K562 (cell line): ENCODE data around the gene WDR18. TPM values are rescaled to one million over a fixed set of nuclear protein-coding genes. Genes with fewer than 3 reads are reported as not detected.

Experiments
- ARHGAP35 ChIP-seq: fragments of 450-650 bp; IDR thresholded peaks from 2 replicates; pipeline ENCODE4 v1.6.1; 2018; ENCODE audit not compliant: partially characterized antibody
- CBX8 ChIP-seq: fragments of 200-600 bp; sonication (generic); IDR thresholded peaks from 2 replicates; pipeline ENCODE4 v1.6.1; 2012; ENCODE audit warnings: borderline replicate concordance, mixed run types, low read depth, mild to moderate bottlenecking, moderate library complexity, mixed read lengths, low read length, control low read depth, inconsistent platforms; ENCODE audit not compliant: poor library complexity, severe bottlenecking; ENCODE audit errors: extremely low read depth
- CEBPG ChIP-seq, 3 experiments: fragments of 200-800 bp in 1 of 3; sonication (Bioruptor generic) in 1 of 3; sonication (generic) in 1 of 3; formaldehyde crosslinking in 1 of 3; IDR thresholded peaks in 2 of 3; conservative IDR thresholded peaks in 1 of 3; 2 replicates each; pipeline versions ENCODE4 v1.6.1 to v1.8.0; 2016 to 2022; ENCODE audit warnings: missing compliant biosample characterization in 2 of 3, missing genetic modification characterization in 2 of 3, mild to moderate bottlenecking in 1 of 3, missing genetic modification reagents in 1 of 3
- KLF6 ChIP-seq: fragments of 250-450 bp; sonication (Bioruptor Pico); IDR thresholded peaks from 2 replicates; pipeline ENCODE4 v1.4.0; 2020; ENCODE audit warnings: mild to moderate bottlenecking, moderate library complexity, borderline replicate concordance
- MCM3 ChIP-seq: fragments of 450-650 bp; IDR thresholded peaks from 2 replicates; pipeline ENCODE4 v1.6.1; 2016
- RBBP5 ChIP-seq: fragments of 200-600 bp; sonication (generic); IDR thresholded peaks from 2 replicates; pipeline ENCODE4 v1.6.1; 2012; ENCODE audit warnings: borderline replicate concordance, mild to moderate bottlenecking, low read length, control low read depth, inconsistent platforms; ENCODE audit not compliant: insufficient read depth, poor library complexity, severe bottlenecking
- RHOXF2B ChIP-seq: fragments of 250-450 bp; sonication (Bioruptor Pico); conservative IDR thresholded peaks from 2 replicates; pipeline ENCODE4 v1.5.1; 2021
- STAT5B ChIP-seq: fragments of 250-450 bp; sonication (Bioruptor Pico); IDR thresholded peaks from 2 replicates; pipeline ENCODE4 v1.8.0; 2021; ENCODE audit warnings: mild to moderate bottlenecking, inconsistent platforms
- TEAD1 ChIP-seq, 2 experiments: fragments of 450-650 bp in 1 of 2; sonication (generic) in 1 of 2; formaldehyde crosslinking; IDR thresholded peaks; 2 replicates each; pipeline versions ENCODE4 v1.4.0 to v1.8.0; 2020 to 2022; ENCODE audit warnings: mild to moderate bottlenecking in 2 of 2, missing genetic modification reagents in 1 of 2
- ZNF561 ChIP-seq: fragments of 450-650 bp; formaldehyde crosslinking; conservative IDR thresholded peaks from 2 replicates; pipeline ENCODE4 v1.4.0; 2020; ENCODE audit warnings: mild to moderate bottlenecking, moderate library complexity
- polyA plus RNA-seq, 8 experiments: library from polyadenylated mRNA; depleted of rRNA in 4 of 8; stranded (reverse) in 5 of 8; unstranded in 3 of 8; fragments of >200 nt; fragmentation: Nextera tagmentation in 2 of 8; fragmentation: Illumina TruSeq in 1 of 8; extraction: Ambion mirVana in 2 of 8; extraction: Trizol in 1 of 8; gene quantifications; 2 replicates each; pipeline versions ENCODE4 v1.2.1 to v1.2.3, GENCODE V29; 2011 to 2014; ENCODE audit warnings: inconsistent platforms in 1 of 8, missing spikeins in 1 of 8
- total RNA-seq, 7 experiments: library from RNA; depleted of rRNA in 6 of 7; stranded (reverse); fragments of >200 nt in 6 of 7; fragmentation: Illumina TruSeq in 2 of 7; extraction: Trizol in 2 of 7; gene quantifications; 2 replicates each; pipeline versions ENCODE4 v1.2.1 to v1.2.3, GENCODE V29; 2011 to 2021; ENCODE audit warnings: low replicate concordance in 1 of 7
- TF ChIP-seq, protein P1 (sequence below), 3 experiments: fragments of 200-800 bp in 1 of 3; sonication (Bioruptor generic) in 1 of 3; sonication (generic) in 1 of 3; formaldehyde crosslinking in 1 of 3; IDR thresholded peaks; 2 replicates each; pipeline versions ENCODE4 v1.6.1 to v1.8.0; 2016 to 2022; ENCODE audit warnings: mild to moderate bottlenecking in 2 of 3, missing compliant biosample characterization in 2 of 3, missing genetic modification characterization in 2 of 3, missing genetic modification reagents in 1 of 3
- TF ChIP-seq, protein P2 (sequence below), 2 experiments: IDR thresholded peaks in 1 of 2; conservative IDR thresholded peaks in 1 of 2; 2 replicates each; pipeline ENCODE4 v1.6.1; 2016; ENCODE audit warnings: low read depth in 2 of 2, mild to moderate bottlenecking in 1 of 2, missing compliant biosample characterization in 1 of 2, missing genetic modification characterization in 1 of 2, moderate library complexity in 1 of 2
- TF ChIP-seq, protein P3 (sequence below): fragments of 250-450 bp; sonication (Bioruptor Pico); IDR thresholded peaks from 2 replicates; pipeline ENCODE4 v1.4.0; 2020; ENCODE audit warnings: mild to moderate bottlenecking, moderate library complexity, borderline replicate concordance
- TF ChIP-seq, protein P4 (sequence below): fragments of 450-650 bp; conservative IDR thresholded peaks from 2 replicates; pipeline ENCODE4 v1.6.1; 2016; ENCODE audit warnings: missing genetic modification characterization, low read depth, mild to moderate bottlenecking, control low read depth, missing compliant biosample characterization

The WDR18 gene
- total and polyA plus RNA-seq, 9 of the 15 experiments (the other 6 are each of a cell fraction or from before 2014, with no cell fraction given) = 0.65 to 181 (median 30.1) TPM

DNA sequence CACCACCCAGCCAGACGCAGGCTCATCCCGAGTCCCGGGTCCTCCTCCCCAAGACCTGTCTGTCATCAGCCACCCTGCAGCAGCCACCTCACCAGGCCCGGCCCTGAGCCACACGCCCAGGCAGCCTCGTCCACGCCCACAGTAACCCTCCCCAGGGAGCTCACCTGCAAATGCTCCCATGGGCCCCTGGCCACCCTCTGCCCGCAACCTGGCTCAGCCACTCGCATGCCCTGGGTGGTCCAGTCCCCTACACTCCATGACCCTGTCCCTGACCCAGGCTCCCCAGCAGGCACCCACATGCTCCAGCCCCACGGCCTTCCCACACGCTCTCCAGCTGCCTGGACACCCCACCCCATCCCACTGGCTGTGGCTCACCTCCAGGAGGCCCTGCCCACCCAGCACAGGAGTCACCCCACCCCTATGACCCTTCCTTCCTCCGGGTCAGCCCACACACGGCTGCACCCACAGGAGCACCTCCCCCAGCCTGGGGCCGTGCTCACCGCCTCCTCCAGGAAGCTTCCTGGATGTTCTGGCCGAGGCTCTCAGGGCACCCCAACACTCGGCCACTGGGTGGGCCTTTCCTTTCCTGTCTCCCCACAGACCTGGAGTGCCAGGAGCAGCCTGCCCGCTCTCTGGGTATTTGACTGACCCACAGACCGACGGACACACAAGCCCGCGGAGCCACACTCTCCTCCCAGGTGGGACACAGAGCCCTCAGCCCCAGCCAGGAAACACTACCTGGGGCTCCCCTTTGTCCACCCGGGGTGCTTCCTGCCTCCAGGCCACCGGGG is 33.2 kb downstream of the WDR18 start (continued):
- TF ChIP-seq CBX8 = no peak
- TF ChIP-seq MCM3 = no peak
- TF ChIP-seq, protein P1, sequence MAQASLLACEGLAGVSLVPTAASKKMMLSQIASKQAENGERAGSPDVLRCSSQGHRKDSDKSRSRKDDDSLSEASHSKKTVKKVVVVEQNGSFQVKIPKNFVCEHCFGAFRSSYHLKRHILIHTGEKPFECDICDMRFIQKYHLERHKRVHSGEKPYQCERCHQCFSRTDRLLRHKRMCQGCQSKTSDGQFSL (CRISPR knock-in tag; IDR thresholded peaks at IDR 0.05) = no peak
- TF ChIP-seq, protein P1 (tag; IDR thresholded peaks at IDR 0.05) = no peak
- TF ChIP-seq RBBP5 = no peak
- TF ChIP-seq CEBPG (CRISPR knock-in tag; IDR thresholded peaks at IDR 0.05) = no peak
- TF ChIP-seq CEBPG (tag; conservative IDR thresholded peaks at IDR 0.05 in 1 of 2, IDR thresholded peaks at IDR 0.05 in 1 of 2) = no peak
- TF ChIP-seq RHOXF2B (CRISPR knock-in tag) = no peak
- no peak for TF ChIP-seq TEAD1 (CRISPR knock-in tag; IDR thresholded peaks at IDR 0.05)
- TF ChIP-seq, protein P2, sequence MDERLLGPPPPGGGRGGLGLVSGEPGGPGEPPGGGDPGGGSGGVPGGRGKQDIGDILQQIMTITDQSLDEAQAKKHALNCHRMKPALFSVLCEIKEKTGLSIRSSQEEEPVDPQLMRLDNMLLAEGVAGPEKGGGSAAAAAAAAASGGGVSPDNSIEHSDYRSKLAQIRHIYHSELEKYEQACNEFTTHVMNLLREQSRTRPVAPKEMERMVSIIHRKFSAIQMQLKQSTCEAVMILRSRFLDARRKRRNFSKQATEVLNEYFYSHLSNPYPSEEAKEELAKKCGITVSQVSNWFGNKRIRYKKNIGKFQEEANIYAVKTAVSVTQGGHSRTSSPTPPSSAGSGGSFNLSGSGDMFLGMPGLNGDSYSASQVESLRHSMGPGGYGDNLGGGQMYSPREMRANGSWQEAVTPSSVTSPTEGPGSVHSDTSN (CRISPR knock-in tag; IDR thresholded peaks at IDR 0.05; ENCODE audit: low read depth) = no peak
- TF ChIP-seq, protein P2 (tag; conservative IDR thresholded peaks at IDR 0.05; ENCODE audit: low read depth) = peak; percentile 44
- TF ChIP-seq STAT5B (CRISPR knock-in tag) = no peak
- no peak for TF ChIP-seq KLF6
- no peak for TF ChIP-seq ZNF561 (CRISPR knock-in tag)
- TF ChIP-seq, protein P3, sequence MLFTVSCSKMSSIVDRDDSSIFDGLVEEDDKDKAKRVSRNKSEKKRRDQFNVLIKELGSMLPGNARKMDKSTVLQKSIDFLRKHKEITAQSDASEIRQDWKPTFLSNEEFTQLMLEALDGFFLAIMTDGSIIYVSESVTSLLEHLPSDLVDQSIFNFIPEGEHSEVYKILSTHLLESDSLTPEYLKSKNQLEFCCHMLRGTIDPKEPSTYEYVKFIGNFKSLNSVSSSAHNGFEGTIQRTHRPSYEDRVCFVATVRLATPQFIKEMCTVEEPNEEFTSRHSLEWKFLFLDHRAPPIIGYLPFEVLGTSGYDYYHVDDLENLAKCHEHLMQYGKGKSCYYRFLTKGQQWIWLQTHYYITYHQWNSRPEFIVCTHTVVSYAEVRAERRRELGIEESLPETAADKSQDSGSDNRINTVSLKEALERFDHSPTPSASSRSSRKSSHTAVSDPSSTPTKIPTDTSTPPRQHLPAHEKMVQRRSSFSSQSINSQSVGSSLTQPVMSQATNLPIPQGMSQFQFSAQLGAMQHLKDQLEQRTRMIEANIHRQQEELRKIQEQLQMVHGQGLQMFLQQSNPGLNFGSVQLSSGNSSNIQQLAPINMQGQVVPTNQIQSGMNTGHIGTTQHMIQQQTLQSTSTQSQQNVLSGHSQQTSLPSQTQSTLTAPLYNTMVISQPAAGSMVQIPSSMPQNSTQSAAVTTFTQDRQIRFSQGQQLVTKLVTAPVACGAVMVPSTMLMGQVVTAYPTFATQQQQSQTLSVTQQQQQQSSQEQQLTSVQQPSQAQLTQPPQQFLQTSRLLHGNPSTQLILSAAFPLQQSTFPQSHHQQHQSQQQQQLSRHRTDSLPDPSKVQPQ = no peak
- TF ChIP-seq, protein P4, sequence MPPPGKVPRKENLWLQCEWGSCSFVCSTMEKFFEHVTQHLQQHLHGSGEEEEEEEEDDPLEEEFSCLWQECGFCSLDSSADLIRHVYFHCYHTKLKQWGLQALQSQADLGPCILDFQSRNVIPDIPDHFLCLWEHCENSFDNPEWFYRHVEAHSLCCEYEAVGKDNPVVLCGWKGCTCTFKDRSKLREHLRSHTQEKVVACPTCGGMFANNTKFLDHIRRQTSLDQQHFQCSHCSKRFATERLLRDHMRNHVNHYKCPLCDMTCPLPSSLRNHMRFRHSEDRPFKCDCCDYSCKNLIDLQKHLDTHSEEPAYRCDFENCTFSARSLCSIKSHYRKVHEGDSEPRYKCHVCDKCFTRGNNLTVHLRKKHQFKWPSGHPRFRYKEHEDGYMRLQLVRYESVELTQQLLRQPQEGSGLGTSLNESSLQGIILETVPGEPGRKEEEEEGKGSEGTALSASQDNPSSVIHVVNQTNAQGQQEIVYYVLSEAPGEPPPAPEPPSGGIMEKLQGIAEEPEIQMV (tag) = no peak
- no peak for TF ChIP-seq ARHGAP35
